GM13977 (cell line): ENCODE results near the gene NUDT14.

Experiments used
- DNase-seq: peaks from one replicate; pipeline ENCODE4 v3.0.0; 2012; ENCODE audit warnings: low spot score
- CTCF ChIP-seq: IDR thresholded peaks from 2 replicates; pipeline ENCODE4 v1.5.1; 2012; ENCODE audit warnings: mild to moderate bottlenecking, control low read depth; ENCODE audit not compliant: insufficient read depth; ENCODE audit errors: extremely low read depth, missing control alignments
- in situ Hi-C: fragments of 300-500 bp; cut with MboI; formaldehyde crosslinking; loops from one replicate; pipeline ENCODE4 v1.12.0; 2022; ENCODE audit warnings: low sequenced_read_pairs, low pct_unique_long_range_greater_than_20kb, mixed read lengths, inconsistent platforms; ENCODE audit not compliant: unreplicated experiment

The NUDT14 gene

GRCh38 chr14:105140581-105140980 lies 40.5 kb downstream of the NUDT14 start:
- DNase-seq, result no peak
- TF ChIP-seq CTCF, result no peak
- in situ Hi-C loops, result no loop called here

GRCh38 chr14:105139831-105140239 lies 41.3 kb downstream of the NUDT14 start:
- in situ Hi-C loops, result no loop called here
- TF ChIP-seq CTCF, result no peak
- no peak for DNase-seq

GRCh38 chr14:105139212-105139825 lies 41.8 kb downstream of the NUDT14 start:
- in situ Hi-C loops, result no loop called here
- no peak for TF ChIP-seq CTCF
- no peak for DNase-seq

GRCh38 chr14:105138551-105139111 lies 42.5 kb downstream of the NUDT14 start:
- in situ Hi-C loops, result no loop called here
- no peak for DNase-seq
- TF ChIP-seq CTCF, result no peak

- in situ Hi-C loops, result no loop called here
- TF ChIP-seq CTCF, result no peak
- DNase-seq, result no peak
These were observed 43.0 kb downstream of the NUDT14 start for GRCh38 chr14:105138021-105138541.

GRCh38 chr14:105137481-105138020 lies 43.6 kb downstream of the NUDT14 start:
- no peak for TF ChIP-seq CTCF
- in situ Hi-C loops, result no loop called here
- no peak for DNase-seq
